Endodermal cell (in vitro differentiated cells): Measurements from ENCODE around the gene CTR9. TPM values are rescaled to one million over a fixed set of nuclear protein-coding genes. Genes with fewer than 3 reads are reported as not detected.

Source experiments
- DNase-seq: peaks from one replicate; pipeline ENCODE4 v3.0.0-alpha.2; 2017
- H3K27ac ChIP-seq: 2 replicates; pipeline ENCODE4 v1.5.1; 2013; ENCODE audit warnings: mild to moderate bottlenecking, low read depth, low read length, moderate library complexity
- H3K27me3 ChIP-seq: 2 replicates; pipeline ENCODE4 v1.6.1; 2013; ENCODE audit warnings: mild to moderate bottlenecking, low read length, moderate library complexity; ENCODE audit not compliant: insufficient read depth, control insufficient read depth, poor library complexity, severe bottlenecking
- H3K36me3 ChIP-seq: 2 replicates; pipeline ENCODE4 v1.7.0; 2013; ENCODE audit warnings: mild to moderate bottlenecking, low read length, moderate library complexity; ENCODE audit not compliant: control insufficient read depth, insufficient read depth
- H3K4me1 ChIP-seq: one replicate; pipeline ENCODE4 v1.7.0; 2013; ENCODE audit warnings: low read length; ENCODE audit not compliant: control insufficient read depth, insufficient read depth
- H3K4me3 ChIP-seq: 2 replicates; pipeline ENCODE4 v1.5.1; 2013; ENCODE audit warnings: mild to moderate bottlenecking, low read length, moderate library complexity
- H3K9ac ChIP-seq: 2 replicates; pipeline ENCODE4 v1.6.1; 2013; ENCODE audit warnings: mild to moderate bottlenecking, low read length, moderate library complexity; ENCODE audit not compliant: poor library complexity, severe bottlenecking; ENCODE audit errors: extremely low read depth
- H3K9me3 ChIP-seq: 2 replicates; pipeline ENCODE4 v1.6.1; 2013; ENCODE audit warnings: mild to moderate bottlenecking, low read length, moderate library complexity; ENCODE audit not compliant: control insufficient read depth
- H3K27ac Mint-ChIP-seq: 2 replicates; pipeline ENCODE4 v1.8.0; 2020; ENCODE audit warnings: mixed read lengths
- H3K27me3 Mint-ChIP-seq: 2 replicates; pipeline ENCODE4 v1.8.0; 2021; ENCODE audit warnings: mild to moderate bottlenecking, mixed read lengths; ENCODE audit not compliant: insufficient read depth
- H3K36me3 Mint-ChIP-seq: 2 replicates; pipeline ENCODE4 v1.8.0; 2020; ENCODE audit warnings: low read depth, mixed read lengths
- H3K4me1 Mint-ChIP-seq: 2 replicates; pipeline ENCODE4 v1.8.0; 2020; ENCODE audit warnings: mixed read lengths
- H3K4me3 Mint-ChIP-seq: 2 replicates; pipeline ENCODE4 v1.8.0; 2020; ENCODE audit warnings: mild to moderate bottlenecking, moderate library complexity, mixed read lengths
- H3K9me3 Mint-ChIP-seq: 2 replicates; pipeline ENCODE4 v1.8.0; 2020; ENCODE audit warnings: mild to moderate bottlenecking, mixed read lengths
- WGBS, 2 experiments: methylation state at CpG; one replicate each; pipeline versions ENCODE4 v1.1.5 to v1.1.7; 2013; ENCODE audit warnings: missing lambda C conversion rate in 2 of 2, mixed read lengths in 1 of 2; ENCODE audit not compliant: insufficient coverage in 1 of 2, insufficient read length in 1 of 2; 5-methylcytosine and 5-hydroxymethylcytosine counted together
- total RNA-seq, 2 donors: library from RNA; stranded (reverse); fragmentation: NEBNext Ultra II Directional in 1 of 2; extraction: Animal tissue kit (Norgen Biotek cat#: 25700) in 1 of 2; gene quantifications; 2 replicates in 1 of 2; 3 replicates in 1 of 2; pipeline ENCODE4 v1.2.1, GENCODE V29; 2021
- TF ChIP-seq, protein P1 (sequence below): fragments of 200-600 bp; sonication (generic); conservative IDR thresholded peaks from 2 replicates; pipeline ENCODE4 v1.5.0; 2021; ENCODE audit warnings: antibody characterized with exemption, mild to moderate bottlenecking

CTR9 gene
- total RNA-seq, 2 donors from 2014 or later, result 32.7 to 37.5 TPM

DNA sequence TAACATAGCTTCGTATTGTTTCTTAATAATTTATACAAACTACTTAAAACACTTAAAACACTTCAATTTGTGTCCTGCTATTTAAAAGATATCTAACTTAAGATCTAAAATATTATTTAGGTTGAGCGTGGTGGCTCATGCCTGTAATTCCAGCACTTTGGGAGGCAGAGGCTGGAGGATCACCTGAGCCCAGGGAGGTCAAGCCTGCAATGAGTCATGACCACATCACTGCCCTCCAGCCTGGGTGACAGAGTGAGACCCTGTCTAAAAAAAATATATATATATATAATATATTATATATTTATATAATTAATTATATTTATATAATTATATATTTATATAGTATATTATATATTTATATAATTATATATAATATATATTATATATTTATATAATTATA, 4.2 kb upstream of the CTR9 start:
- Mint-ChIP-seq H3K36me3 (no peaks in the 10 kb centered on the region), H3K4me3 (no peak overlapping the region), H3K27me3 (peaks cover 2% of the 10 kb centered on the region), H3K27ac (no peak overlapping the region), H3K4me1 (no peaks in the 10 kb centered on the region), H3K9me3 (no peaks in the 10 kb centered on the region)
- Histone ChIP-seq H3K36me3 (no peaks in the 10 kb centered on the region), H3K4me1 (no peaks in the 10 kb centered on the region), H3K27me3 (no peaks in the 10 kb centered on the region), H3K9ac (no peak overlapping the region), H3K27ac (no peak overlapping the region), H3K9me3 (no peaks in the 10 kb centered on the region), H3K4me3 (no peak overlapping the region)
- 87% methylated on average over 2 of the region's 2 CpGs; no CpG with 5 or more reads in 1 of the 2 experiments for WGBS, 2 experiments
- DNase-seq, result no peak
- TF ChIP-seq, protein P1, sequence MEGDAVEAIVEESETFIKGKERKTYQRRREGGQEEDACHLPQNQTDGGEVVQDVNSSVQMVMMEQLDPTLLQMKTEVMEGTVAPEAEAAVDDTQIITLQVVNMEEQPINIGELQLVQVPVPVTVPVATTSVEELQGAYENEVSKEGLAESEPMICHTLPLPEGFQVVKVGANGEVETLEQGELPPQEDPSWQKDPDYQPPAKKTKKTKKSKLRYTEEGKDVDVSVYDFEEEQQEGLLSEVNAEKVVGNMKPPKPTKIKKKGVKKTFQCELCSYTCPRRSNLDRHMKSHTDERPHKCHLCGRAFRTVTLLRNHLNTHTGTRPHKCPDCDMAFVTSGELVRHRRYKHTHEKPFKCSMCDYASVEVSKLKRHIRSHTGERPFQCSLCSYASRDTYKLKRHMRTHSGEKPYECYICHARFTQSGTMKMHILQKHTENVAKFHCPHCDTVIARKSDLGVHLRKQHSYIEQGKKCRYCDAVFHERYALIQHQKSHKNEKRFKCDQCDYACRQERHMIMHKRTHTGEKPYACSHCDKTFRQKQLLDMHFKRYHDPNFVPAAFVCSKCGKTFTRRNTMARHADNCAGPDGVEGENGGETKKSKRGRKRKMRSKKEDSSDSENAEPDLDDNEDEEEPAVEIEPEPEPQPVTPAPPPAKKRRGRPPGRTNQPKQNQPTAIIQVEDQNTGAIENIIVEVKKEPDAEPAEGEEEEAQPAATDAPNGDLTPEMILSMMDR, result no peak

DNA sequence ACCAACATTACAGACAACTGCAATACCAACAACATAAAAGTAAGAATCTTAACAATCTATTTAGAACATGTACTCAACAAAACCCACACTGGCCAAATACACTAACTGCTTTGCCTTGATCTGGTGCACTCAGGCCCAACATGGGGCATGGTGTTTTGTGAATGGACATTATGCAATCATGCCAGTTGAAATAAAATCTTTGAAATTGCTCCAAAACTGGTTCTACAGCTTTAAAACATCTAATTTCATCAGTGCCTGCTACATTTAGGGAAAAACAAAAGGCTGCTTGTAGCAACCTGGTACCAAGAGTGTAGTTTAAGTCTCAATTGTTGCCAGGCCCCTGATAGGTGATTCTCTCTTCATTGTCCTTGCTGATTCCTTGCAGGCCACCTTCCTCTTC, 3.3 kb upstream of the CTR9 start:
- H3K27ac ChIP-seq, result no peak overlapping the region
- no peaks in the 10 kb centered on the region for H3K9me3 Mint-ChIP-seq
- TF ChIP-seq, protein P1, result no peak
- no peak overlapping the region for H3K4me3 Mint-ChIP-seq
- H3K36me3 Mint-ChIP-seq, result no peaks in the 10 kb centered on the region
- H3K4me3 ChIP-seq, result no peak overlapping the region
- H3K36me3 ChIP-seq, result no peaks in the 10 kb centered on the region
- H3K4me1 Mint-ChIP-seq, result peaks cover 7% of the 10 kb centered on the region
- no peaks in the 10 kb centered on the region for H3K9me3 ChIP-seq
- H3K27me3 ChIP-seq, result no peaks in the 10 kb centered on the region
- H3K27me3 Mint-ChIP-seq, result no peaks in the 10 kb centered on the region
- H3K4me1 ChIP-seq, result no peaks in the 10 kb centered on the region
- no peak overlapping the region for H3K9ac ChIP-seq
- no peak overlapping the region for H3K27ac Mint-ChIP-seq
- no peak for DNase-seq

GRCh38 chr11:10749476-10749875, 1.6 kb upstream of the CTR9 start:
- no peaks in the 10 kb centered on the region for H3K9me3 Mint-ChIP-seq
- 90 to 93% methylated on average over 2 of the region's 2 CpGs for WGBS, 2 experiments
- Histone ChIP-seq H3K27me3 (no peaks in the 10 kb centered on the region), H3K27ac (no peak overlapping the region), H3K36me3 (peaks cover 14% of the 10 kb centered on the region), H3K4me3 (no peak overlapping the region), H3K9me3 (no peaks in the 10 kb centered on the region), H3K9ac (no peak overlapping the region), H3K4me1 (no peaks in the 10 kb centered on the region)
- TF ChIP-seq, protein P1, result no peak
- no peak for DNase-seq
- H3K4me3 Mint-ChIP-seq, result no peak overlapping the region
- H3K27me3 Mint-ChIP-seq, result no peaks in the 10 kb centered on the region
- H3K4me1 Mint-ChIP-seq, result peaks cover 7% of the 10 kb centered on the region
- peaks cover 4% of the 10 kb centered on the region for H3K36me3 Mint-ChIP-seq
- H3K27ac Mint-ChIP-seq, result no peak overlapping the region
